Astrocyte (in vitro differentiated cells and primary cell): ENCODE measurements around the gene MYO7B. TPM values are rescaled to one million over a fixed set of nuclear protein-coding genes. Genes with fewer than 3 reads are reported as not detected.

Experiments
- DNase-seq: peaks from one replicate; pipeline ENCODE4 v3.0.0-alpha.2; 2010; ENCODE audit warnings: low read depth
- FAIRE-seq: peaks from 2 replicates; lab custom pipeline; 2011; peaks lifted over from hg19 to GRCh38; lab: Jason Lieb, UNC
- H2AFZ ChIP-seq: 2 replicates; pipeline ENCODE4 v1.6.0; 2012; ENCODE audit warnings: low read depth, low read length, inconsistent platforms
- H3K27ac ChIP-seq: 2 replicates; pipeline ENCODE4 v1.5.1; 2011; ENCODE audit warnings: low read depth, low read length, inconsistent platforms
- H3K27me3 ChIP-seq: 2 replicates; pipeline ENCODE4 v1.6.0; 2011; ENCODE audit warnings: low read length, inconsistent platforms; ENCODE audit not compliant: insufficient read depth
- H3K36me3 ChIP-seq: 2 replicates; pipeline ENCODE4 v1.5.1; 2011; ENCODE audit warnings: low read length, inconsistent platforms; ENCODE audit not compliant: insufficient read depth
- H3K4me1 ChIP-seq: 2 replicates; pipeline ENCODE4 v1.5.1; 2011; ENCODE audit warnings: low read length, inconsistent platforms; ENCODE audit not compliant: insufficient read depth
- H3K4me2 ChIP-seq: 2 replicates; pipeline ENCODE4 v1.6.0; 2012; ENCODE audit warnings: low read length, inconsistent platforms
- H3K4me3 ChIP-seq: 2 replicates; pipeline ENCODE4 v1.5.1; 2011; ENCODE audit warnings: low read depth, mild to moderate bottlenecking, low read length, inconsistent platforms; ENCODE audit not compliant: insufficient read depth
- H3K79me2 ChIP-seq: 2 replicates; pipeline ENCODE4 v1.6.0; 2012; ENCODE audit warnings: mild to moderate bottlenecking, low read length, inconsistent platforms; ENCODE audit not compliant: insufficient read depth
- H3K9ac ChIP-seq: 2 replicates; pipeline ENCODE4 v1.6.0; 2012; ENCODE audit warnings: mild to moderate bottlenecking, low read length, inconsistent platforms
- H3K9me3 ChIP-seq: 2 replicates; pipeline ENCODE4 v1.5.1; 2012; ENCODE audit warnings: low read depth, mild to moderate bottlenecking, low read length, inconsistent platforms; ENCODE audit not compliant: insufficient read depth
- H4K20me1 ChIP-seq: 2 replicates; pipeline ENCODE4 v1.6.0; 2012; ENCODE audit warnings: low read length, inconsistent platforms; ENCODE audit not compliant: insufficient read depth
- H3K27ac Mint-ChIP-seq: one replicate; pipeline ENCODE4 v1.8.0; 2021; ENCODE audit warnings: mild to moderate bottlenecking, mixed read lengths; ENCODE audit not compliant: unreplicated experiment
- H3K27me3 Mint-ChIP-seq: one replicate; pipeline ENCODE4 v1.8.0; 2021; ENCODE audit warnings: low read depth, mixed read lengths; ENCODE audit not compliant: unreplicated experiment
- H3K36me3 Mint-ChIP-seq: one replicate; pipeline ENCODE4 v1.8.0; 2021; ENCODE audit warnings: low read depth, mixed read lengths; ENCODE audit not compliant: unreplicated experiment
- H3K4me1 Mint-ChIP-seq: one replicate; pipeline ENCODE4 v1.8.0; 2021; ENCODE audit warnings: low read depth, mixed read lengths; ENCODE audit not compliant: unreplicated experiment
- H3K4me3 Mint-ChIP-seq: one replicate; pipeline ENCODE4 v1.8.0; 2021; ENCODE audit warnings: mild to moderate bottlenecking, moderate library complexity, mixed read lengths; ENCODE audit not compliant: unreplicated experiment
- H3K9me3 Mint-ChIP-seq: one replicate; pipeline ENCODE4 v1.8.0; 2021; ENCODE audit warnings: mild to moderate bottlenecking, mixed read lengths; ENCODE audit not compliant: unreplicated experiment
- EZH2 ChIP-seq: IDR thresholded peaks from 2 replicates; pipeline ENCODE4 v1.6.1; 2012; ENCODE audit warnings: mild to moderate bottlenecking, low read length, inconsistent platforms; ENCODE audit not compliant: insufficient read depth
- total RNA-seq: library from RNA; stranded (reverse); gene quantifications from 2 replicates; pipeline ENCODE4 v1.2.1, GENCODE V29; 2021
- TF ChIP-seq, protein P1 (sequence below): IDR thresholded peaks from 2 replicates; pipeline ENCODE4 v1.5.1; 2011; ENCODE audit warnings: low read depth, mild to moderate bottlenecking, inconsistent platforms, low read length, moderate library complexity; ENCODE audit not compliant: insufficient read depth

MYO7B gene
- total RNA-seq, 1 donor from 2014 or later, result 0.77 TPM

DNA sequence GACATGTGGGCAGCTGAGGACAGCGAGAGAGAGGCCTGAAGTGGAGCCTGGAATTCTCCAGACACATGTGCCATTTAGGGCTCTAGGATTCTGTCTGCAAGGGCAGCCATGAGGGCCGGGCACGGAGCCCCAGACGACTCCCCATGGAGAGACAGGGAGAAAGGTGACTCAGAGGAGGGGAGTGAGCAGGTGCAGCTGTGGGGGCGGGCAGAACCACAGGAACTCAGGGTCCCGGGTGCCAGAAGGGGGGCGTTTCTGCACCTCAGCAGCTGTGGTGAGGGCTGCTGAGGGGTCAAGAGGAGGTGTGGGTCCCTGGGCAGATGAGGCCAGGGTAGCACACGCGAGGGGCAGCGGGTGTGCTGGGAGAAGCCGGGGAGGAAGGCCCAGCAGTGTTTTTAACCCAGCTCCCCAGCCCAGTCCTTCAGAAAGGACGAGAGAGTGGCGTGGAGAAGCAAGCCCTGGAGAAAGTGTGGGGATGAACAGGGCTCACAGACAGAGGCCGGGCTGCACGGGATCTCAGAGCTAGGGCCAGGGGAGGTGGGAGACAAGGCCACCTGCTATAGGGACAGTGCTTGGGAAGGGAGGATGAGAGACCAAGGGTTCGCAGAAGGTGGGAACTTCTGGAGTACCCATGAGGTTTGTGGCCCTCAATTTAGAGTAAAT lies 118.1 kb downstream of the MYO7B start:
- Histone ChIP-seq H3K27ac (no peak overlapping the region), H3K36me3 (no peaks in the 10 kb centered on the region), H2AFZ (no peak overlapping the region), H3K9me3 (no peaks in the 10 kb centered on the region), H3K9ac (no peak overlapping the region), H3K79me2 (no peaks in the 10 kb centered on the region), H3K4me2 (no peak overlapping the region), H3K27me3 (no peaks in the 10 kb centered on the region), H3K4me3 (no peak overlapping the region), H3K4me1 (peaks cover 3% of the 10 kb centered on the region), H4K20me1 (no peaks in the 10 kb centered on the region)
- DNase-seq (no peak), FAIRE-seq (no peak)
- Mint-ChIP-seq H3K36me3 (peaks cover 33% of the 10 kb centered on the region), H3K27ac (no peak overlapping the region), H3K4me3 (no peak overlapping the region), H3K27me3 (peaks cover 2% of the 10 kb centered on the region), H3K9me3 (no peaks in the 10 kb centered on the region), H3K4me1 (peaks cover 6% of the 10 kb centered on the region)
- no peak for TF ChIP-seq EZH2
- TF ChIP-seq, protein P1, sequence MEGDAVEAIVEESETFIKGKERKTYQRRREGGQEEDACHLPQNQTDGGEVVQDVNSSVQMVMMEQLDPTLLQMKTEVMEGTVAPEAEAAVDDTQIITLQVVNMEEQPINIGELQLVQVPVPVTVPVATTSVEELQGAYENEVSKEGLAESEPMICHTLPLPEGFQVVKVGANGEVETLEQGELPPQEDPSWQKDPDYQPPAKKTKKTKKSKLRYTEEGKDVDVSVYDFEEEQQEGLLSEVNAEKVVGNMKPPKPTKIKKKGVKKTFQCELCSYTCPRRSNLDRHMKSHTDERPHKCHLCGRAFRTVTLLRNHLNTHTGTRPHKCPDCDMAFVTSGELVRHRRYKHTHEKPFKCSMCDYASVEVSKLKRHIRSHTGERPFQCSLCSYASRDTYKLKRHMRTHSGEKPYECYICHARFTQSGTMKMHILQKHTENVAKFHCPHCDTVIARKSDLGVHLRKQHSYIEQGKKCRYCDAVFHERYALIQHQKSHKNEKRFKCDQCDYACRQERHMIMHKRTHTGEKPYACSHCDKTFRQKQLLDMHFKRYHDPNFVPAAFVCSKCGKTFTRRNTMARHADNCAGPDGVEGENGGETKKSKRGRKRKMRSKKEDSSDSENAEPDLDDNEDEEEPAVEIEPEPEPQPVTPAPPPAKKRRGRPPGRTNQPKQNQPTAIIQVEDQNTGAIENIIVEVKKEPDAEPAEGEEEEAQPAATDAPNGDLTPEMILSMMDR, result no peak

DNA sequence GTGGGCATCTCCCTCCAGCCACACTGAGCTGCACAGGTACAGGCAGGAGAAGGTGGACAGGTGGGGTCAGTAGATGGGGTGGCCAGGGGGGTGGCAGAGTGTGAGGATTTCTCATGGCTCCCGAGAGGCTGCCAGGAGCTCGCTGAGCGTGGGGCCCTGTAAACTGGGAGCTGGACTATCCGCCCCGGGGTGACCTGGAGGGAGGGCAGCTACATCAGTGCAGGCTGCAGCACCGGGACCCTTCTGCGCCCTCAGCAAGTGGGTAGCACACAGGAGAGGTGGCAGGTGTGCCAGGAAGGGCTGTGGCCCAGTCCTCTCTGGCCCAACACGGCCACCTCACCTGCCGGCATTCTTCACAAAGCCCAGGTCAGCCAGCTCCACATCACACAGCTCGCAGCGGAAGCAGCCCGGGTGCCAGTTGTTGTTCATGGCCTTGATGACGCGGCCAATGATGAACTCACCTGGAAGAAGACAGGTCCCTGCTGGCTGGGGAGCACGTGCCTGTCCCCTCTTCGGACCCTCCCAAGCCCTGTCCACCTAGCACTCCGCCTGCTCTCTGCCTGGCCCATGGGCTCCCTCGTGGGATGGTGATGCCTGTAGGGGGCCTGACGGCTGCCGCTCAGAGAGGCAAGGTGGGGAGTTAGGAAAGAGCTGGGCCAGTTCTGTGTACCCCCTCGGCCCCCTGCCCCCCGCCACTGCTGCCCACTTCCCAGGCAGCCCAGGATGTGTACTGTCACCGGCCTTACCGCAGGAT lies 118.8 kb downstream of the MYO7B start:
- Histone ChIP-seq H4K20me1 (no peaks in the 10 kb centered on the region), H3K4me2 (no peak overlapping the region), H3K9ac (no peak overlapping the region), H2AFZ (no peak overlapping the region), H3K4me3 (no peak overlapping the region), H3K27me3 (no peaks in the 10 kb centered on the region), H3K79me2 (no peaks in the 10 kb centered on the region), H3K9me3 (no peaks in the 10 kb centered on the region), H3K27ac (no peak overlapping the region), H3K36me3 (no peaks in the 10 kb centered on the region), H3K4me1 (peaks cover 3% of the 10 kb centered on the region)
- Mint-ChIP-seq H3K27me3 (peaks cover 2% of the 10 kb centered on the region), H3K4me1 (peaks cover 9% of the 10 kb centered on the region), H3K36me3 (peaks cover 35% of the 10 kb centered on the region), H3K9me3 (no peaks in the 10 kb centered on the region), H3K4me3 (no peak overlapping the region), H3K27ac (no peak overlapping the region)
- TF ChIP-seq EZH2, result no peak
- TF ChIP-seq, protein P1, result no peak
- no peak for DNase-seq
- FAIRE-seq, result no peak

DNA sequence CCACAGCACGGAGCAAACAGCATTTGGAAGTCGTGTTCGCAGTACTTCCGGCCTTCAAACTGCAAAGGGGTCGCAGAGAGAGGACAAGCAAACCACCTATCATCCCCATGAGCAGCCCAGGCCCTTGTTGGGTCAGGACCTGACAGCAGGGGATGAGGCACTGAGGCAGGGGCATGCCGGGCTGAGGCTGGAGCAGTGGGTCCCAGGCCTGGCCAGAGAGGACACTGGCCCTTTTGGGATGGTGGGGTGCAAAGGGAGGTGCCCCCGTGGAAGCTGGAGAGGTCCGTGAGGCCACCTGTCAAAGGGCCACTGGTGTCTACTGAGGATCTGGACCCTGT lies 119.3 kb downstream of the MYO7B start:
- H3K36me3 ChIP-seq, result no peaks in the 10 kb centered on the region
- H3K4me1 Mint-ChIP-seq, result peaks cover 7% of the 10 kb centered on the region
- H3K4me2 ChIP-seq, result no peak overlapping the region
- FAIRE-seq (no peak), DNase-seq (no peak)
- H3K9me3 Mint-ChIP-seq, result no peaks in the 10 kb centered on the region
- TF ChIP-seq, protein P1, result no peak
- no peak for TF ChIP-seq EZH2
- no peaks in the 10 kb centered on the region for H3K27me3 ChIP-seq
- H3K9ac ChIP-seq, result no peak overlapping the region
- no peaks in the 10 kb centered on the region for H4K20me1 ChIP-seq
- no peak overlapping the region for H3K4me3 Mint-ChIP-seq
- peaks cover 33% of the 10 kb centered on the region for H3K36me3 Mint-ChIP-seq
- no peak overlapping the region for H3K4me3 ChIP-seq
- peaks cover 2% of the 10 kb centered on the region for H3K27me3 Mint-ChIP-seq
- H3K27ac ChIP-seq, result no peak overlapping the region
- no peaks in the 10 kb centered on the region for H3K4me1 ChIP-seq
- H3K27ac Mint-ChIP-seq, result no peak overlapping the region
- no peaks in the 10 kb centered on the region for H3K79me2 ChIP-seq
- H2AFZ ChIP-seq, result no peak overlapping the region
- no peaks in the 10 kb centered on the region for H3K9me3 ChIP-seq
